ENCODE results near the gene PPP6C.

GRCh38 chr9:125103021-125103420, 86.6 kb downstream of the PPP6C start:
- no peak for TF ChIP-seq YY1 (IDR thresholded peaks at IDR 0.05; ENCODE audit: low read depth)
- no peak for TF ChIP-seq TCF12 (IDR thresholded peaks at IDR 0.05; ENCODE audit: low read depth)
- TF ChIP-seq EP300 (IDR thresholded peaks at IDR 0.05; ENCODE audit: borderline replicate concordance) = no peak
- TF ChIP-seq CEBPB (IDR thresholded peaks at IDR 0.05) = no peak
- TF ChIP-seq CREB1 (IDR thresholded peaks at IDR 0.05; ENCODE audit: low read depth) = no peak

Measured in Ishikawa (cell line).